KMS-11 (cell line): ENCODE data around the gene PAM16.

ENCODE experiments used
- H2AFZ ChIP-seq: fragments of 200-600 bp; sonication (generic); 2 replicates; pipeline ENCODE4 v1.6.1; 2016; ENCODE audit warnings: antibody characterized with exemption, mixed run types, low read depth
- H3K27ac ChIP-seq: fragments of 200-600 bp; sonication (generic); 2 replicates; pipeline ENCODE4 v1.6.1; 2016; ENCODE audit warnings: mild to moderate bottlenecking, mixed run types
- H3K27me3 ChIP-seq: fragments of 200-600 bp; sonication (generic); 2 replicates; pipeline ENCODE4 v1.6.1; 2017; ENCODE audit warnings: mild to moderate bottlenecking, low read depth, mixed run types, moderate library complexity; ENCODE audit not compliant: insufficient read depth
- H3K36me3 ChIP-seq: fragments of 200-600 bp; sonication (generic); 2 replicates; pipeline ENCODE4 v1.6.1; 2017; ENCODE audit warnings: mild to moderate bottlenecking, mixed run types; ENCODE audit not compliant: insufficient read depth
- H3K4me1 ChIP-seq: fragments of 200-600 bp; sonication (generic); 2 replicates; pipeline ENCODE4 v1.6.1; 2016; ENCODE audit warnings: mild to moderate bottlenecking, low read depth, mixed run types; ENCODE audit not compliant: poor library complexity, severe bottlenecking
- H3K4me2 ChIP-seq: fragments of 200-600 bp; sonication (generic); 2 replicates; pipeline ENCODE4 v1.7.0; 2016; ENCODE audit warnings: mild to moderate bottlenecking, mixed run types
- H3K4me3 ChIP-seq: fragments of 200-600 bp; sonication (generic); IDR thresholded peaks from 2 replicates; pipeline ENCODE4 v1.6.1; 2017; ENCODE audit warnings: low read depth, low read length, mixed read lengths; ENCODE audit not compliant: insufficient read depth
- H3K79me2 ChIP-seq: fragments of 200-600 bp; sonication (generic); 2 replicates; pipeline ENCODE4 v1.6.1; 2016; ENCODE audit warnings: low read depth, mixed run types; ENCODE audit not compliant: insufficient read depth
- H3K9ac ChIP-seq: fragments of 200-600 bp; sonication (generic); 2 replicates; pipeline ENCODE4 v1.6.1; 2016; ENCODE audit warnings: mild to moderate bottlenecking, mixed run types
- H4K20me1 ChIP-seq: fragments of 200-600 bp; sonication (generic); 2 replicates; pipeline ENCODE4 v1.6.1; 2016; ENCODE audit warnings: mild to moderate bottlenecking, mixed run types; ENCODE audit not compliant: insufficient read depth
- TF ChIP-seq, protein P1 (sequence below): fragments of 200-600 bp; sonication (generic); conservative IDR thresholded peaks from 2 replicates; pipeline ENCODE4 v1.6.1; 2017; ENCODE audit warnings: low read depth, mild to moderate bottlenecking, antibody characterized with exemption, low read length, moderate library complexity, mixed read lengths

The PAM16 gene

DNA sequence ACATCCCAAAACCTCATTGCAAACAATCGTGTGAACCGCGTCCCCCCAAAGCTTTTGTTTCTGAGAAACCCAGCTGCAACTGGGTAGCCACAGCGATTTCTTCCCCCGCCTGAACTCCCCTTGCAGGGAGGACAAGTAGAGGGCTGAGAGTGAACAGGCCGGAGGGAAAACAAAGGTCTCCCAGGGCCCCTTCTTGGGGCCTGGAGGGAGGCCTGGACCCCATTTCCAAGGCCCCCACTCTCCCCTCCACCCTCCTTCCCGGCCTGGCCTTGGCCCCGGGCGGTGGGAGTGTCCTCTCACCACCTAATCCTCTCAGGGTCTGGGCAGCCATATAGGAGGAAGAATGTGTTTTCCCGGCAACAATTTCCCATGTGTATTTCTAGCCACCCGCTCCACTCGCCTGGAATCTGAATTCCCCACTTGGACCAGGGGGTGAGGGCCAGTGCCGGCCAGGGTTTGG is 32.6 kb downstream of the PAM16 start:
- peak overlapping the region; percentile 96 for H3K4me2 ChIP-seq

DNA sequence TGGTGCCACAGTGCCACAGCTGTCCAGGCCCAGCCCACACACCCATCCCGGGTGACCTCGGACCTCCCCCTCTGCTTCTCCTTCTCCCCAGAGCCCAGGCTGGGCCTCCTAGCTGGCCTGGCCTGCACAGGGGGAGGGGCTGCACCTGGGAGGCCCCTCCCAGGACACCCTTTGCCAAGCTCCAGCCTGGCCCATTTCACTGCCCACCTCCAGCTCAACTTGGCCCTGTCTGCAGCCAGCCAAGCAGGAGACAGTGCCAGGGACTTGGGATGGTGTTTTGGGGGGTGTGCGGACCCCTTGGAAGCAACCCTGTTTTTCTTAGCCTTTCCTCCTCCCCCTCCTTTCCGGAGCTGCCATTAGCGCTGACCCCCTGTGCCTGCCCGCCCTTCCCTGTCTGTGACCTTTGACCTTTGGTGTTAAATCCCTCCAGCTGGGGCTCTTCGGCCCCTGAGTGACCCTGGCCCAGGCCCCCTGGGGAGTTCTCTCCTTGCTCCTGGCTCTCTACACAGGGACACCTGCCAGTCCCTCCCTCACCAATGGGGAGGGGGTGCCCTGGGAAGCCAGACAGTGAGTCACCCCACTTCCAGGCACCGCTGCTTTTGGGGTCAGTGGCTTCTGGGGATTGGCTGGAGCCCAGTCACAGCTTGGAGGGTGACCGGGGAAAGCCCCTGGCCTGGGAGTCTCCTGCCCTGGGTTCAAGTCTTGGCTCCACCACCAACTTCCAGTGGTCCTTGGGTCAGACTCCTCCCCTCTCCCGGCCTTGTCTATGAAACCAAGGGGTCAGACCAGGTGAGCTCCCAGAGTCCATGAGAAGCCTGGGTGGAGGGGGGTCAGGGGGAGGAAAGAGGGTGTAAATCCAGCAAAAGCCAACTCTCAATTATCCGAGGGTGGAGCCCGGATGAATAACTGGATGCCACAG is 33.3 kb downstream of the PAM16 start:
- peaks cover 44% of the 10 kb centered on the region for H3K79me2 ChIP-seq
- H3K4me1 ChIP-seq: peaks cover 47% of the 10 kb centered on the region
- H3K36me3 ChIP-seq: no peaks in the 10 kb centered on the region
- peak overlapping the region; percentile 96 for H3K4me2 ChIP-seq
- no peak overlapping the region for H3K4me3 ChIP-seq
- H3K27ac ChIP-seq: no peak overlapping the region; the same call in 1 of the 2 replicates
- no peak overlapping the region for H3K9ac ChIP-seq
- H3K27me3 ChIP-seq: no peaks in the 10 kb centered on the region
- H4K20me1 ChIP-seq: no peaks in the 10 kb centered on the region; the same call in 1 of the 2 replicates
- H2AFZ ChIP-seq: no peak overlapping the region
- TF ChIP-seq, protein P1, sequence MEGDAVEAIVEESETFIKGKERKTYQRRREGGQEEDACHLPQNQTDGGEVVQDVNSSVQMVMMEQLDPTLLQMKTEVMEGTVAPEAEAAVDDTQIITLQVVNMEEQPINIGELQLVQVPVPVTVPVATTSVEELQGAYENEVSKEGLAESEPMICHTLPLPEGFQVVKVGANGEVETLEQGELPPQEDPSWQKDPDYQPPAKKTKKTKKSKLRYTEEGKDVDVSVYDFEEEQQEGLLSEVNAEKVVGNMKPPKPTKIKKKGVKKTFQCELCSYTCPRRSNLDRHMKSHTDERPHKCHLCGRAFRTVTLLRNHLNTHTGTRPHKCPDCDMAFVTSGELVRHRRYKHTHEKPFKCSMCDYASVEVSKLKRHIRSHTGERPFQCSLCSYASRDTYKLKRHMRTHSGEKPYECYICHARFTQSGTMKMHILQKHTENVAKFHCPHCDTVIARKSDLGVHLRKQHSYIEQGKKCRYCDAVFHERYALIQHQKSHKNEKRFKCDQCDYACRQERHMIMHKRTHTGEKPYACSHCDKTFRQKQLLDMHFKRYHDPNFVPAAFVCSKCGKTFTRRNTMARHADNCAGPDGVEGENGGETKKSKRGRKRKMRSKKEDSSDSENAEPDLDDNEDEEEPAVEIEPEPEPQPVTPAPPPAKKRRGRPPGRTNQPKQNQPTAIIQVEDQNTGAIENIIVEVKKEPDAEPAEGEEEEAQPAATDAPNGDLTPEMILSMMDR: no peak

More for the DNA sequence above, 32.6 kb downstream of the PAM16 start:
- no peak overlapping the region for H3K4me3 ChIP-seq
- H3K79me2 ChIP-seq: peaks cover 47% of the 10 kb centered on the region
- H3K27ac ChIP-seq: no peak overlapping the region; the same call in 1 of the 2 replicates
- no peaks in the 10 kb centered on the region for H3K27me3 ChIP-seq
- H4K20me1 ChIP-seq: no peaks in the 10 kb centered on the region; the same call in 1 of the 2 replicates
- TF ChIP-seq, protein P1: no peak
- H3K9ac ChIP-seq: no peak overlapping the region
- peaks cover 47% of the 10 kb centered on the region for H3K4me1 ChIP-seq
- no peak overlapping the region for H2AFZ ChIP-seq
- no peaks in the 10 kb centered on the region for H3K36me3 ChIP-seq

DNA sequence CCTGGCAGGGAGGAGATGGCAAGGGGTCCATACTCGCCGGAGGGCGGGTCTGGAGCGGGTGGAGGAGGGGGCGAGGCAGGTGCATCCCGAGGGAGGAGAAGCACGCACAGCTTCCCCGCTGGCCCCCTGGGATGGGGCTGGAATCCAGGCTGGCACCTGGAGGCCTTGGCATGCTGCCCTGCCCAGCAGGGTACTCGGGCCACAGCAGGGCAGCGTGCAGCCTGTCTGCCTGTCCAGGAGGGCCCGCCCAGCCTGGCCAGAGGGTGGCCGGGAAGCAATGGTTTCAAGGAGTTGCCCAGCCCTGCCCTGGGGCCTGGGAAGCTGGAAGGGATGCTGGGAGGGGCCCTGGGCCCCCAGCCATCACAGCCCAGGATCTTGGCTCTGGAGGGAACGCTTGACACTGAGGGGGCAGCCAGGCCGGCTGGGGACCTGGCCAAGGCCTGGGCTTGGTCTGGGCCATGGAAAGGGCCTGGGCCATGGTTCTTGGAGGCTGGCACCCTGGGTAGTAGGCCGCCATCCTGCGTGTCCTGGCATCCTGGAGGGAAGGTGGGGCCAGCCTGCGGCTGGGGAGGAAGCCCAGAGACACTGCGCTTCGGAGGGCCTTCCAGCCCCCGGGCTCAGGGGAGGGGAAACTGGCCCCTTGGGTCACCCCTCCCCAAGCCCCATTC is 34.1 kb downstream of the PAM16 start:
- H3K79me2 ChIP-seq: peaks cover 42% of the 10 kb centered on the region
- H3K4me2 ChIP-seq: peak overlapping the region; percentile 96
- H3K27ac ChIP-seq: no peak overlapping the region
- H3K36me3 ChIP-seq: no peaks in the 10 kb centered on the region
- H4K20me1 ChIP-seq: no peaks in the 10 kb centered on the region; the same call in 1 of the 2 replicates
- TF ChIP-seq, protein P1: no peak
- peaks cover 47% of the 10 kb centered on the region for H3K4me1 ChIP-seq
- peak overlapping the region; percentile 43; the same call in 1 of the 2 replicates for H3K9ac ChIP-seq
- no peaks in the 10 kb centered on the region for H3K27me3 ChIP-seq
- H2AFZ ChIP-seq: peak overlapping the region; percentile 58; the same call in 1 of the 2 replicates
- H3K4me3 ChIP-seq: no peak overlapping the region

DNA sequence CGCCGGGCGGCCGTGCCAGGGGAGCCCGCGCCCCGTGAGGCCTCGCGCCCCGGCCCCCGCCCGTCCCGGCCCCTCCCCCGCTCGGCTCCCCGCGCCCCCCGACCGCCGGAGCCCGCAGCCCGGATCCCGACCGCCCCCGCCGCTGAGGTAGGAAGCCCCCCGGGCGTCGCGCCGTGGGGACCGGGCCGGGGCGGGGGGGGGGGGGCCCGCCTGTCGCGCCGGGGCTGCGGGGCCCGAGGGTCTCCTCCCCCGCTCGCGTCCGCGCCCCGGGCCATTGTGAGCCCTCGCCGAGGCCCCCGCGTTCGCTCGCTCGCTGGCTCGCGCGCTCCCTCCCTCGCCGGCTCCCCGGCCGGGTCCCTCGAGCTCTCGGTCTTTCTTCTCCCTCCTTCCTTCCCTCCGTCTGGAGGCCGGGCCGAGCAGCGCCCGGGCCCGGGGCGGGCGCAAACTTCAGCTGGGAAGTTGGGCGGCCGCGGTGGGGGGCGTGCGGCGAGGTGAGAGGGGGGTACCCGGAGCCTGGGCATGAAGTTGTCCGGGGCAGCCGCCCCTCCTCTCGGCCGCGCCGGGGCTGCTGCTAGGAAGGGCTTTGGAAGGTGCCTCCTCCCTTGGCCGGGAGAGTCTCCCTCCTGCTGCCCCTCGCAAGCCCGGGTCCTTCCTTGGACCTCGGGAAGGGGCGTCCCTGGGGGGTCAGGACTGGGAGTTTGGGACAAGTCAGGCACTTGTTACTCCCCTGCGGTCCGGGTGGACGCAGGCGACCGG is 34.8 kb downstream of the PAM16 start:
- Histone ChIP-seq H3K36me3 (no peaks in the 10 kb centered on the region), H3K9ac (peak overlapping the region; percentile 43; the same call in 1 of the 2 replicates), H3K4me3 (no peak overlapping the region), H3K27ac (peak overlapping the region; percentile 27; the same call in 1 of the 2 replicates), H3K79me2 (peaks cover 35% of the 10 kb centered on the region), H2AFZ (peak overlapping the region; percentile 58), H3K4me1 (peaks cover 46% of the 10 kb centered on the region), H4K20me1 (no peaks in the 10 kb centered on the region; the same call in 1 of the 2 replicates), H3K4me2 (peak overlapping the region; percentile 96), H3K27me3 (no peaks in the 10 kb centered on the region)
- TF ChIP-seq, protein P1: no peak
